GM19238 (cell line): ENCODE data around the gene EPSTI1.
"Not testable (repeated sequence)": the region's sequence is repeated elsewhere in the genome, so short reads cannot be mapped to it uniquely, and the experiment has no call there.

Experiments used
- DNase-seq: peaks from one replicate; pipeline ENCODE4 v3.0.0; 2011; ENCODE audit warnings: low spot score; ENCODE audit not compliant: insufficient read length

The EPSTI1 gene

GRCh38 chr13:42991898-42992763 lies at the start of gene EPSTI1:
Gene EPSTI1 (minus strand): TSS chr13:42992241. CDS start chr13:42992165, 76 bp downstream.
- peak; percentile 28 for DNase-seq

GRCh38 chr13:43041369-43041921 lies 49.4 kb upstream of the EPSTI1 start:
- DNase-seq: no peak

GRCh38 chr13:43040581-43041368 lies 48.7 kb upstream of the EPSTI1 start:
- not testable (repeated sequence) for DNase-seq

GRCh38 chr13:43039966-43040365 lies 47.9 kb upstream of the EPSTI1 start:
- DNase-seq: no peak

- DNase-seq: no peak
Observed at GRCh38 chr13:43036351-43037250, 44.6 kb upstream of the EPSTI1 start.

- no peak for DNase-seq
Observed at GRCh38 chr13:43033038-43033437, 41.0 kb upstream of the EPSTI1 start.

GRCh38 chr13:43031881-43032280 lies 39.8 kb upstream of the EPSTI1 start:
- no peak for DNase-seq

GRCh38 chr13:43030548-43030947 lies 38.5 kb upstream of the EPSTI1 start:
- DNase-seq: no peak

- no peak for DNase-seq
Observed at GRCh38 chr13:43026262-43026661, 34.2 kb upstream of the EPSTI1 start.

- DNase-seq: peak; percentile 64
Observed at GRCh38 chr13:43023289-43023963, 31.4 kb upstream of the EPSTI1 start, which contains the start of gene DNAJC15. Gene DNAJC15 (plus strand): TSS chr13:43023586. CDS start chr13:43023627, 41 bp downstream.

- no peak for DNase-seq
Observed at GRCh38 chr13:43022934-43023288, 30.9 kb upstream of the EPSTI1 start.

GRCh38 chr13:43021926-43022670 lies 30.1 kb upstream of the EPSTI1 start:
- no peak for DNase-seq

- no peak for DNase-seq
Observed at GRCh38 chr13:43020794-43021193, 28.8 kb upstream of the EPSTI1 start.

- DNase-seq: no peak
Observed at GRCh38 chr13:43019811-43020210, 27.8 kb upstream of the EPSTI1 start.

- no peak for DNase-seq
Observed at GRCh38 chr13:43016226-43016625, 24.2 kb upstream of the EPSTI1 start.

GRCh38 chr13:43014162-43014561 lies 22.1 kb upstream of the EPSTI1 start:
- no peak for DNase-seq

GRCh38 chr13:43009506-43009905 lies 17.5 kb upstream of the EPSTI1 start:
- no peak for DNase-seq

- no peak for DNase-seq
Observed at GRCh38 chr13:43008596-43008995, 16.6 kb upstream of the EPSTI1 start.

- DNase-seq: no peak
Observed at GRCh38 chr13:43006893-43007631, 15.0 kb upstream of the EPSTI1 start.
